Body of pancreas (tissue), 4 donors: ENCODE results near the gene TBXA2R. TPM values are rescaled to one million over a fixed set of nuclear protein-coding genes. Genes with fewer than 3 reads are reported as not detected.
"Not testable (repeated sequence)": the region's sequence is repeated elsewhere in the genome, so short reads cannot be mapped to it uniquely, and the experiment has no call there.

Experiments
- ATAC-seq: fragments of 150-250 bp; one replicate; pipeline ENCODE4 v1.9.1; 2016
- DNase-seq, 4 donors: peaks; one replicate each; pipeline ENCODE4 v3.0.0-alpha.2; 2019
- H3K27ac ChIP-seq, 4 donors: fragments of 200-600 bp; sonication (generic); 1 replicate in 3 of 4; 2 replicates in 1 of 4; pipeline versions ENCODE4 v1.5.1 to v1.6.1; 2016 to 2019; ENCODE audit warnings: mild to moderate bottlenecking in 1 of 4, mixed read lengths in 1 of 4, moderate library complexity in 1 of 4
- H3K27me3 ChIP-seq, 2 donors: fragments of 200-600 bp; sonication (generic); one replicate each; pipeline ENCODE4 v1.6.0; 2016; ENCODE audit warnings: mild to moderate bottlenecking in 1 of 2
- H3K36me3 ChIP-seq, 2 donors: fragments of 200-600 bp; sonication (generic); replicated peaks in 1 of 2; 2 replicates each; pipeline ENCODE4 v1.5.1; 2016; ENCODE audit warnings: low read depth in 2 of 2; ENCODE audit not compliant: insufficient read depth in 1 of 2
- H3K4me1 ChIP-seq: fragments of 200-600 bp; sonication (generic); one replicate; pipeline ENCODE4 v1.6.0; 2016
- H3K4me3 ChIP-seq, 2 donors: fragments of 200-600 bp; sonication (generic); 1 replicate in 1 of 2; 2 replicates in 1 of 2; pipeline ENCODE4 v1.5.1; 2016 to 2019
- H3K9me3 ChIP-seq, 3 donors: fragments of 200-600 bp; sonication (generic); 1 replicate in 2 of 3; 2 replicates in 1 of 3; pipeline ENCODE4 v1.5.1; 2016
- POLR2A ChIP-seq, 3 donors: fragments of 450-650 bp; IDR thresholded peaks; one replicate each; pipeline ENCODE4 v1.6.1; 2016; ENCODE audit warnings: antibody characterized with exemption in 3 of 3, mild to moderate bottlenecking in 2 of 3
- WGBS, 2 donors: methylation state at CpG; one replicate each; pipeline ENCODE4 v1.1.5; 2017; 5-methylcytosine and 5-hydroxymethylcytosine counted together
- intact Hi-C: fragments of 100-400 bp; cut with DNase I; formaldehyde crosslinking; loops from one replicate; pipeline ENCODE4 v1.15.1; 2023
- total RNA-seq, 2 donors: library from RNA; depleted of rRNA; stranded (reverse); fragments of >200 nt; gene quantifications; one replicate each; pipeline ENCODE4 v1.1.0, GENCODE V29; 2016
- TF ChIP-seq, protein P1 (sequence below), 7 experiments: fragments of 450-650 bp in 4 of 7; fragments of 200-600 bp in 3 of 7; sonication (generic) in 3 of 7; IDR thresholded peaks; one replicate each; pipeline ENCODE4 v1.5.1; 2016 to 2019; ENCODE audit warnings: antibody characterized with exemption in 7 of 7

The TBXA2R gene
- total RNA-seq, 2 donors from 2014 or later: 0.52 to 3.0 TPM

DNA sequence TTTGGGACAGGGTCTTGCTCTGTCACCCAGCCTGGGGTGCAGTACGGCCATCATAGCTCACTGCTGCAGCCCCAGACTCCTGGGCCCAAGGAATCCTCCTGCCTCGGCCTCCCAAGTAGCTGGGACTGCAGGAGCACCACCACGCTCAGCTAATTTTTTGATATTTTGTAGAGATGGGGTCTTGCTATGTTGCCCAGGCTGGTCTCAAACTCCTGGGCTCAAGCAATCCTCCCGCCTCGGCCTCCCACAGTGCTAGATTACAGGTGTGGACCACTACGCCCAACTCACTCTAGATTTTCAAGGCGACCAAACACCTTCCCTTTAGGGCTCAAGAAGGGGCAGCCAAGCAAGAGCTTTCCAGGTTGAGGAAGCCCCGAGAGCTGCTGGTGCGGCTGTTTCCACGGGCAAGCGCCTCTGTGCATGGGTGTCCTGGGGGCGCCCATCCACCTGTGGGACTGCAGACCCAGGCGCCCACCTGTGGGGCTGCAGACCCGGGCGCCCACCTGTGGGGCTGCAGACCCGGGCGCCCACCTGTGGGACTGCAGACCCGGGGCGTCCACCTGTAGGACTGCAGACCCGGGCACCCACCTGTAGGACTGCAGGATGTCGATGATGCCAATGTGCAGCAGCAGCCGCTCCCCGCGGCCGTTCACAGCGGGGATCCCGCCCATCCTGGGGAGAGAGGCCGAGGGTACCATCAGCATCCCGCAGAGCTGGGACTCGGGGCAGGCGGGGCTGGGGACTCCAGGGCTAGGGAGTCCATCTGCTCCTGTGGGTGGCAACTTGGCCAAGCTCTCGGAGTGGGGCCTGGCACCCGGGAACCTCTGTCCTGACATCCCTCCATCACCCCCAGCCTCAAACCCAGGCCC is 41.6 kb upstream of the TBXA2R start:
- no peaks in the 10 kb centered on the region for H3K9me3 ChIP-seq
- no peak overlapping the region for H3K4me3 ChIP-seq
- DNase-seq (no peak), ATAC-seq (no peak)
- no peak overlapping the region for H3K27ac ChIP-seq
- intact Hi-C loops: no loop called here
- H3K36me3 ChIP-seq: peaks cover 4% of the 10 kb centered on the region in 2 donors
- H3K27me3 ChIP-seq: no peaks in the 10 kb centered on the region
- TF ChIP-seq, protein P1, sequence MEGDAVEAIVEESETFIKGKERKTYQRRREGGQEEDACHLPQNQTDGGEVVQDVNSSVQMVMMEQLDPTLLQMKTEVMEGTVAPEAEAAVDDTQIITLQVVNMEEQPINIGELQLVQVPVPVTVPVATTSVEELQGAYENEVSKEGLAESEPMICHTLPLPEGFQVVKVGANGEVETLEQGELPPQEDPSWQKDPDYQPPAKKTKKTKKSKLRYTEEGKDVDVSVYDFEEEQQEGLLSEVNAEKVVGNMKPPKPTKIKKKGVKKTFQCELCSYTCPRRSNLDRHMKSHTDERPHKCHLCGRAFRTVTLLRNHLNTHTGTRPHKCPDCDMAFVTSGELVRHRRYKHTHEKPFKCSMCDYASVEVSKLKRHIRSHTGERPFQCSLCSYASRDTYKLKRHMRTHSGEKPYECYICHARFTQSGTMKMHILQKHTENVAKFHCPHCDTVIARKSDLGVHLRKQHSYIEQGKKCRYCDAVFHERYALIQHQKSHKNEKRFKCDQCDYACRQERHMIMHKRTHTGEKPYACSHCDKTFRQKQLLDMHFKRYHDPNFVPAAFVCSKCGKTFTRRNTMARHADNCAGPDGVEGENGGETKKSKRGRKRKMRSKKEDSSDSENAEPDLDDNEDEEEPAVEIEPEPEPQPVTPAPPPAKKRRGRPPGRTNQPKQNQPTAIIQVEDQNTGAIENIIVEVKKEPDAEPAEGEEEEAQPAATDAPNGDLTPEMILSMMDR (IDR thresholded peaks at IDR 0.05): no peak
- TF ChIP-seq POLR2A (IDR thresholded peaks at IDR 0.05): no peak
- 92 to 94% methylated on average over 7 to 29 of the region's 33 CpGs for WGBS, 2 donors
- H3K4me1 ChIP-seq: no peaks in the 10 kb centered on the region

DNA sequence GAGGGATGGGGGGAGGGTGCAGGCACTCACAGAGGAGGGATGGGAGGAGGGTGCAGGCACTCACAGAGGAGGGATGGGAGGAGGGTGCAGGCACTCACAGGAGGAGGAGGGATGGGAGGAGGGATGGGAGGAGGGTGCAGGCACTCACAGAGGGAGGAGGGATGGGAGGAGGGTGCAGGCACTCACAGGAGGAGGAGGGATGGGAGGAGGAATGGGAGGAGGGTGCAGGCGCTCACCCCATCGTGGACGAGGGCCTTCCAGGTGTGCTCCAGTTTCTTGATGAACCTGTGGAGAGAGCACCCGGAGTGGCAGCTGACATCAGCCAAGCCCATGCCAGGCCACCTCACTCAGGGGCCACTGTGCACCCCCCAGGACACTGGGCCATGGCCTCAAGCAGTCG is 40.4 kb upstream of the TBXA2R start:
- H3K4me3 ChIP-seq, H3K36me3 ChIP-seq, H3K4me1 ChIP-seq, intact Hi-C loops, ATAC-seq, H3K27me3 ChIP-seq, H3K27ac ChIP-seq, DNase-seq, H3K9me3 ChIP-seq: not testable (repeated sequence)
- 90 to 91% methylated on average over 4 to 5 of the region's 5 CpGs for WGBS, 2 donors

DNA sequence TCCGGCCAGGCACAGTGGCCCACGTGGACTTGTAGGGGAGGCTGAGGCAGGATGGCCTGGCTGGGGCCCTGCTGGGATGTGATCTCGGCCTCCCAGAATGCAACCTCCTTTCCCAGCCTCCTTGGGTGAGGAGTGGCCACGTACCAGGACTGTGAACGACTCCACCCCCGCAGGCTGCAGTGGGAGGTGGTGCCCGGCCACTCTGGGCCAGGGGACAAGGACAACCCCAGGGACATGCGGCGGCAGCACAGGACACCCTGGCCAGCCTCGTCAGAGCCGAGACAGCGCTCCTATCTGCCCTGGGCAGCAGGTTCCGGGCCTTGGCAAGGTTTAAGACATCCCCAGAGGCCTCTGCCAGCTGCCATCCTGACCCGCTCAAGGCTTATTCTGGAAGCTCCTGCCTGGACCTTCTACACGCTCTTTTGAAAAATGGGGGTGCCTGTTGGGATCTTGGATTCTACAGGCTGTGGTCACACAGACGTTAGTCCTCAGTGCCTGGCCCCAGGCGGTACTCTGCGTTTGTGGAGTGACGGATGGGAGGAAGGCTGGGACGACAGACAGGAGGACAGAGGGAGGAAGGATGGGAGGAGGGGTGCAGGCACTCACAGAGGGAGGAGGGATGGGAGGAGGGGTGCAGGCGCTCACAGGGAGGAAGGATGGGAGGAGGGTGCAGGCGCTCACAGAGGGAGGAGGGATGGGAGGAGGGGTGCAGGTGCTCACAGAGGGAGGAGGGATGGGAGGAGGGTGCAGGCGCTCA is 39.8 kb upstream of the TBXA2R start:
- H3K27ac ChIP-seq: no peak overlapping the region
- TF ChIP-seq, protein P1 (IDR thresholded peaks at IDR 0.05): no peak
- no peak for TF ChIP-seq POLR2A (IDR thresholded peaks at IDR 0.05)
- DNase-seq: no peak
- no peak for ATAC-seq
- intact Hi-C loops: no loop called here
- H3K36me3 ChIP-seq: peaks cover under 1 to 3% of the 10 kb centered on the region in 2 donors
- no peak overlapping the region for H3K4me3 ChIP-seq
- H3K4me1 ChIP-seq: no peaks in the 10 kb centered on the region
- H3K27me3 ChIP-seq: no peaks in the 10 kb centered on the region
- WGBS, 2 donors: 88 to 93% methylated on average over 10 to 23 of the region's 23 CpGs
- H3K9me3 ChIP-seq: no peaks in the 10 kb centered on the region

DNA sequence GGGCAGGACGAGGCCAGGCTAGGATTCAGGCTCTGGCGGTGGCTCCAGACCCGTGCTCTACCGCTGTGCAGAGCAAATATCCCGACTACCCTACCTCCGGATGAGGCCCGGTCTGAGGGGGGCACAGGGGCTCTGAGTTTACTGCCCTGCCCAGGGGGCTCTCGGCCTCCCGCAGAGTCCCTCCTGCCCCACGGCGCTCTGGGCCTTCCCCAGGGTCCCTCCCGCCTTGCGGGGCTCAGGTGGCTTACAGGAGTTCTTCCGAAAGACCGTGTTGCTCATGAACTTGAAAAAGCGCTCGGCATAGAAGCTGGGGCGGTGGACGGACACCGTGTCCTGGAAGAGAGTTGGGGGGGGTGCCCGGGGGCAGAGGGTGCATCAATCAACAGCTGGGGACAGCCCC is 39.1 kb upstream of the TBXA2R start:
- H3K9me3 ChIP-seq: no peaks in the 10 kb centered on the region
- DNase-seq (no peak), ATAC-seq (no peak)
- no peak overlapping the region for H3K4me3 ChIP-seq
- H3K4me1 ChIP-seq: no peaks in the 10 kb centered on the region
- WGBS, 2 donors: 94 to 95% methylated on average over 11 to 20 of the region's 21 CpGs
- intact Hi-C loops: no loop called here
- H3K27ac ChIP-seq: no peak overlapping the region
- TF ChIP-seq, protein P1 (IDR thresholded peaks at IDR 0.05): no peak
- no peak for TF ChIP-seq POLR2A (IDR thresholded peaks at IDR 0.05)
- no peaks in the 10 kb centered on the region for H3K27me3 ChIP-seq
- H3K36me3 ChIP-seq: peaks cover 0 to 3% of the 10 kb centered on the region in 2 donors

DNA sequence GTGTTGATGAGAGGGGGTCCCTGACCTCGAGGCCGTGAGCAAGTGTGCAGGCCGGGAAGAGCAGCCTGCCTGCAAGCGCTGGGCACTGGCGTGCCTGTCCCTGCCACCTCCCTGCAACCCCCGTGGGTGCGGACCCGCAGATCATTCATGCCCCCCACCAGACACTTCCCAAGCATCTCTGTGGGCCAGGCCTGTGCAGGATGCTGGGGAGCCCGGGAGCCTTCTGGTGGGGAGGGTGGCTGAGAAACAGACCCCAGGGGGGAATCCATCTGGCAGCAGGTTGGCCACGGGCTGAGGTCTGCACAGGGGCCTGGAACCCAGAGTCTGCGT is 38.4 kb upstream of the TBXA2R start:
- Histone ChIP-seq H3K4me3 (no peak overlapping the region), H3K27me3 (no peaks in the 10 kb centered on the region), H3K36me3 (peaks cover 0 to 3% of the 10 kb centered on the region in 2 donors), H3K27ac (no peak overlapping the region), H3K4me1 (no peaks in the 10 kb centered on the region), H3K9me3 (no peaks in the 10 kb centered on the region)
- intact Hi-C loops: no loop called here
- ATAC-seq (no peak), DNase-seq (no peak)
- WGBS, 2 donors: 86 to 87% methylated on average over 3 to 8 of the region's 11 CpGs
- no peak for TF ChIP-seq POLR2A (IDR thresholded peaks at IDR 0.05)
- TF ChIP-seq, protein P1 (IDR thresholded peaks at IDR 0.05): no peak
